ENCODE results near the gene ARAP2. TPM values are rescaled to one million over a fixed set of nuclear protein-coding genes. Genes with fewer than 3 reads are reported as not detected.

Gene ARAP2
- total RNA-seq, 6 experiments from 2014 or later, result not detected

GRCh38 chr4:36174570-36174969, 69.7 kb downstream of the ARAP2 start:
- TF ChIP-seq CTCF (IDR thresholded peaks at IDR 0.05), result no peak
- Mint-ChIP-seq H3K36me3 (ENCODE audit: low read depth) (no peaks in the 10 kb centered on the region), H3K4me3 (no peak overlapping the region), H3K27ac (no peak overlapping the region), H3K27me3 (ENCODE audit: insufficient read depth) (no peaks in the 10 kb centered on the region), H3K4me1 (ENCODE audit: low read depth) (no peaks in the 10 kb centered on the region), H3K9me3 (peaks cover 35% of the 10 kb centered on the region)
- DNase-seq, result no peak

GRCh38 chr4:36173905-36174304, 70.4 kb downstream of the ARAP2 start:
- no peaks in the 10 kb centered on the region for H3K36me3 Mint-ChIP-seq (ENCODE audit: low read depth)
- no peaks in the 10 kb centered on the region for H3K4me1 Mint-ChIP-seq (ENCODE audit: low read depth)
- DNase-seq, result no peak
- no peaks in the 10 kb centered on the region for H3K27me3 Mint-ChIP-seq (ENCODE audit: insufficient read depth)
- peaks cover 30% of the 10 kb centered on the region for H3K9me3 Mint-ChIP-seq
- H3K27ac Mint-ChIP-seq, result no peak overlapping the region
- H3K4me3 Mint-ChIP-seq, result no peak overlapping the region
- no peak for TF ChIP-seq CTCF (IDR thresholded peaks at IDR 0.05)

DNA sequence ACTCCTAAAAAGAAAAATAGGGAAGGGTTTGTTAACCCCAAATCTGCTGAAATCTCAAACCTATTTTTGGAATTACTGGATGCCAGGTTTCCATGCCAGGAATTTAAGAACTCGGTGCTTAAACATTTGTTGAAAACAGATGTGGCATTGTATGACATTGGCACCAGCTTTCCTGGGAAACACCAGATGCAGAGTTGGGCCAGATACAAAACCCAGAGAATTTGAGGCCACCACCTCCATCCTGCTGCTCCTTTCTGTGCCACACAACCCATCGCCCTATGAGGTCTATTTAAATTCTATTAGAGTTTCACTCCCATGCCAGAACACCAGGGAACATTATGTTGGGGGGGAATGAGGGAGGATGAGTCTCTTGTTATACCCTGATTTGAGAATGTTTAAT, 71.7 kb downstream of the ARAP2 start:
- no peak overlapping the region for H3K27ac Mint-ChIP-seq
- H3K27me3 Mint-ChIP-seq (ENCODE audit: insufficient read depth), result no peaks in the 10 kb centered on the region
- H3K9me3 Mint-ChIP-seq, result peaks cover 25% of the 10 kb centered on the region
- no peaks in the 10 kb centered on the region for H3K4me1 Mint-ChIP-seq (ENCODE audit: low read depth)
- DNase-seq, result no peak
- no peak overlapping the region for H3K4me3 Mint-ChIP-seq
- H3K36me3 Mint-ChIP-seq (ENCODE audit: low read depth), result no peaks in the 10 kb centered on the region
- TF ChIP-seq CTCF (IDR thresholded peaks at IDR 0.05), result no peak

- no peak for TF ChIP-seq CTCF (IDR thresholded peaks at IDR 0.05)
- DNase-seq, result no peak
- Mint-ChIP-seq H3K4me3 (no peak overlapping the region), H3K9me3 (peaks cover 18% of the 10 kb centered on the region), H3K27me3 (ENCODE audit: insufficient read depth) (no peaks in the 10 kb centered on the region), H3K4me1 (ENCODE audit: low read depth) (no peaks in the 10 kb centered on the region), H3K27ac (no peak overlapping the region), H3K36me3 (ENCODE audit: low read depth) (no peaks in the 10 kb centered on the region)
Observed at GRCh38 chr4:36168127-36168878, 76.0 kb downstream of the ARAP2 start.

GRCh38 chr4:36165631-36166005, 78.7 kb downstream of the ARAP2 start:
- H3K36me3 Mint-ChIP-seq (ENCODE audit: low read depth), result no peaks in the 10 kb centered on the region
- H3K9me3 Mint-ChIP-seq, result peaks cover 22% of the 10 kb centered on the region
- H3K27ac Mint-ChIP-seq, result no peak overlapping the region
- DNase-seq, result no peak
- H3K27me3 Mint-ChIP-seq (ENCODE audit: insufficient read depth), result no peaks in the 10 kb centered on the region
- no peak overlapping the region for H3K4me3 Mint-ChIP-seq
- TF ChIP-seq CTCF (IDR thresholded peaks at IDR 0.05), result no peak
- no peaks in the 10 kb centered on the region for H3K4me1 Mint-ChIP-seq (ENCODE audit: low read depth)
